ENCODE data around the gene MVP. TPM values are rescaled to one million over a fixed set of nuclear protein-coding genes. Genes with fewer than 3 reads are reported as not detected.
"Not testable (repeated sequence)": the region's sequence is repeated elsewhere in the genome, so short reads cannot be mapped to it uniquely, and the experiment has no call there.

MVP gene
- total RNA-seq (2022), result 164 and 215 TPM in 2 replicates
- percentile 75 among the genes with signal in this experiment for Bru-seq, nascent RNA
- percentile 90 among the genes with signal in this experiment for BruChase-seq, experiment 1, labeled RNA remaining after a 6-hour chase
- BruChase-seq, experiment 2, labeled RNA remaining after a 2-hour chase, result percentile 84 among the genes with signal in this experiment
- long read RNA-seq, transcript MVP-202 (15 exons, 2,925 nt), result minor isoform, 79 of 364 reads
- long read RNA-seq, transcript MVP-201 (15 exons, 2,870 nt), result major isoform, 176 of 364 reads
- long read RNA-seq, partial matches to known transcripts, result 76 of 364 reads
- long read RNA-seq, other reads (novel, unspliced or antisense), result 33 of 364 reads

DNA sequence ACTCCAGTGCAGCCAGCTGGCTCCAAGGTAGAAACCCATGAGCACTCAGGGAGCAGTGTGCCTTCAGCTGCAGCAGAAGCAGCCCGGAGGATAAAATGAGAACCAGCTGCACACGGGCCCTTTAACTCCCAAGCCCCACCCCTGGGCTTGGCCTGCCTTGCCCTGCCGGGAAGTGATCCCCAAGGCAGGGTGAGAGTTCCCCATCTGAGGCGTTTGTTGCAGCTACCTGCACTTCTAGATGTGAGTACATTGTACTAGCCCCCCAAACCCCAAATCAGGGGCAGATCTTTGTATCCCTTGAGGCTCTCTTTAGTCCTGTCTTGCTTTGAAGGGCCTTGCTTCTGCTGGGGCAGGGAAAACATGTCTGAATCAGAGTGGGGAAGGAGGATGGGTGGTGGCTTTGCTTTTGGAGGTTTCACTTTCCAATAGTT, at the start of gene MVP:
TSS of gene MVP (plus strand) at position 192 of the 431 bp plus-strand sequence. CDS start 10,088 bp downstream, outside the sequence.
- Mint-ChIP-seq H3K4me3 (ENCODE audit: low read depth, unreplicated experiment) (peak within 1 kb of the TSS; percentile 92), H3K36me3 (ENCODE audit: insufficient read depth, unreplicated experiment) (peaks cover 88% of the 10 kb centered on the region), H3K27me3 (ENCODE audit: unreplicated experiment) (peaks cover 2% of the 10 kb centered on the region), H3K4me1 (ENCODE audit: low read depth, unreplicated experiment) (peaks cover 38% of the 10 kb centered on the region), H3K9me3 (ENCODE audit: low read depth, unreplicated experiment) (no peaks in the 10 kb centered on the region), H3K27ac (ENCODE audit: unreplicated experiment) (peak within 1 kb of the TSS; percentile 95)
- DNase-seq, result peak; percentile 69
- intact Hi-C loops (cut with micrococcal nuclease; ENCODE audit: unreplicated experiment), result loop anchor here (2.0 to 10.0 kb wide), 5 partner anchors 29 to 202 kb away; partner anchors contain the start of genes ASPHD1, C16orf92 and CDIPT
- no TSS peak for BruUV-seq (replicated peaks)
- CTCF ChIA-PET, result interaction anchor here (1.4 to 3.8 kb wide), 4 partner anchors 16 to 212 kb away, joined by 3 to 19 read pairs (median 4); partner anchors contain the start of gene KIF22
- TF ChIP-seq, protein P1, sequence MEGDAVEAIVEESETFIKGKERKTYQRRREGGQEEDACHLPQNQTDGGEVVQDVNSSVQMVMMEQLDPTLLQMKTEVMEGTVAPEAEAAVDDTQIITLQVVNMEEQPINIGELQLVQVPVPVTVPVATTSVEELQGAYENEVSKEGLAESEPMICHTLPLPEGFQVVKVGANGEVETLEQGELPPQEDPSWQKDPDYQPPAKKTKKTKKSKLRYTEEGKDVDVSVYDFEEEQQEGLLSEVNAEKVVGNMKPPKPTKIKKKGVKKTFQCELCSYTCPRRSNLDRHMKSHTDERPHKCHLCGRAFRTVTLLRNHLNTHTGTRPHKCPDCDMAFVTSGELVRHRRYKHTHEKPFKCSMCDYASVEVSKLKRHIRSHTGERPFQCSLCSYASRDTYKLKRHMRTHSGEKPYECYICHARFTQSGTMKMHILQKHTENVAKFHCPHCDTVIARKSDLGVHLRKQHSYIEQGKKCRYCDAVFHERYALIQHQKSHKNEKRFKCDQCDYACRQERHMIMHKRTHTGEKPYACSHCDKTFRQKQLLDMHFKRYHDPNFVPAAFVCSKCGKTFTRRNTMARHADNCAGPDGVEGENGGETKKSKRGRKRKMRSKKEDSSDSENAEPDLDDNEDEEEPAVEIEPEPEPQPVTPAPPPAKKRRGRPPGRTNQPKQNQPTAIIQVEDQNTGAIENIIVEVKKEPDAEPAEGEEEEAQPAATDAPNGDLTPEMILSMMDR (IDR thresholded peaks at IDR 0.05; ENCODE audit: unreplicated experiment), result no peak

DNA sequence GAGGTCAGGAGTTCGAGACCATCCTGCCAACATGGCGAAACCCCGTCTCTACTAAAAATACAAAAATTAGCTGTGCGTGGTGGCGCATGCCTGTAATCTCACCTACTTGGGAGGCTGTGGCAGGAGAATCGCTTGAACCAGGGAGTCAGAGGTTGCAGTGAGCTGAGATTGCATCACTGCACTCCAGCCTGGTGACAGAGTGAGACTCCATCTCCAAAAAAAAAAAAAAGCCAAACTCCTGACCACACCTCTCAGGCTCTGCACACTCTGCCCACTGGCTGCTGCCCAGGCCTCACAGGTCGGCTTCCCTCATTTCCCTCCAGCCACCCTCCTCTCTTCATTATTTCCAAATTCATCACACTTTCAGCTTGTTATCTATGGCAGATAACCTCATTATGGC, 47.9 kb upstream of the MVP start:
- H3K9me3 Mint-ChIP-seq (ENCODE audit: low read depth, unreplicated experiment); BruUV-seq (replicated peaks); DNase-seq; H3K36me3 Mint-ChIP-seq (ENCODE audit: insufficient read depth, unreplicated experiment); intact Hi-C loops (cut with micrococcal nuclease; ENCODE audit: unreplicated experiment); H3K4me3 Mint-ChIP-seq (ENCODE audit: low read depth, unreplicated experiment); H3K27me3 Mint-ChIP-seq (ENCODE audit: unreplicated experiment); H3K27ac Mint-ChIP-seq (ENCODE audit: unreplicated experiment): not testable (repeated sequence)
- H3K4me1 Mint-ChIP-seq (ENCODE audit: low read depth, unreplicated experiment), result peaks cover 20% of the 10 kb centered on the region
- CTCF ChIA-PET, result interaction anchor here (0.6 to 0.7 kb wide), 2 partner anchors 115 to 558 kb away, joined by 3 to 6 read pairs; no protein-coding TSS in a partner anchor

DNA sequence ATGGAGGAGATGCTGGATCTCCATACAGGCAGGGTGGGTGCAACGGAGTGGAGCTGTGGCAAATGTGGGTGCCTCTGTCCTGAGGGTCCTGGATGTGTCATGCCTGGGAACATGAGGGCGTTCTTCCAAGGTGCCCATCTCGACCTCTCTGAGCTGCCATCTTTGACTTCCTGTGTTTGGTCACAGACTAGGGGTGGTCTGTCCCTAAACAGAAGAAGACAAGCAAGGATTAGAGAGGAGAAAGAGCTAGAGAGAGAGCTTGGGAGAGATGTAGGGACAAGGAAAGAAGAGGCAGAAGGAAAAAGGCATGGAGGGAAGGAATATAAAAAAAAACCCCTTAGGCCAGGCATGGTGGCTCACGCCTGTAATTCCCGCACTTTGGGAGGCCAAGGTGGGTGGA, 45.5 kb upstream of the MVP start:
- Mint-ChIP-seq H3K36me3 (ENCODE audit: insufficient read depth, unreplicated experiment) (no peaks in the 10 kb centered on the region), H3K4me3 (ENCODE audit: low read depth, unreplicated experiment) (no peak overlapping the region), H3K27ac (ENCODE audit: unreplicated experiment) (no peak overlapping the region), H3K4me1 (ENCODE audit: low read depth, unreplicated experiment) (peaks cover 30% of the 10 kb centered on the region), H3K9me3 (ENCODE audit: low read depth, unreplicated experiment) (no peaks in the 10 kb centered on the region), H3K27me3 (ENCODE audit: unreplicated experiment) (peaks cover 14% of the 10 kb centered on the region)
- no peak for DNase-seq
- TF ChIP-seq, protein P1 (IDR thresholded peaks at IDR 0.05; ENCODE audit: unreplicated experiment), result no peak
- CTCF ChIA-PET, result interaction anchor here (0.6 to 0.7 kb wide), 2 partner anchors 19 to 72 kb away, joined by 3 read pairs; no protein-coding TSS in a partner anchor
- no TSS peak for BruUV-seq (replicated peaks)
- intact Hi-C loops (cut with micrococcal nuclease; ENCODE audit: unreplicated experiment), result no loop called here

DNA sequence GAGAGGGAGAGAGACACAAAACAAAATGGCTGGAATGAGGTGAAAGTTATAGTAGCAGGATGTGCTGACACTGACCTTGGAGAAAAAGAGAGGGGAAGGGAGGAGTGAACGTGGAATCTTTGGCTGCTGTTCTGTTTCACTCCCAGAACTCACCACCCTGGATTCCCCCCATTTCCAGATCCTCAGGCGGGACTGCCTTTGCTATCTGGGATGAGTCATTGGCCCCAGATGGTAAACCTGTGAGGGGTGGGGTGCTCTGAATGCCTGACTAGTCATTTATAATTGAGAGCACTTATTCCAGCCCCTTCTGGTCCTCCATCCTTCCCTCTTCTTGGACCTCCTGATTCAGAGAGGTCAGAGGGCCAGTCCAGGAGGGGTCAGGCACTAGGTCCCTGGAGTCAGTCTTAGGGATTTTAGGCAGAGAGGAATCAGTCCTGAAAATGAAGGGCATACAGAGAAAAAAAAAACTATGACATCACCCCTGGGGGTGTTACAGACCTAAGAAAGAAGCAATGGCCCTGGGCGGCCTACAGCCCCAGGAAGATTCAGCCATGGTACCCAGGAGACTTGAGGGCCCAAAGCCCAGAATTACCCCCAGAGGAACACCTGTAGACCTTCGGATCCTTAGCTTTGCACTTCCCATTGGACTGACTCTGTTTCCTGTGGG, 44.4 kb upstream of the MVP start:
- DNase-seq, result peak; percentile 49
- CTCF ChIA-PET, result no interaction called here
- no TSS peak for BruUV-seq (replicated peaks)
- H3K27me3 Mint-ChIP-seq (ENCODE audit: unreplicated experiment), result peaks cover 14% of the 10 kb centered on the region
- intact Hi-C loops (cut with micrococcal nuclease; ENCODE audit: unreplicated experiment), result no loop called here
- TF ChIP-seq, protein P1 (IDR thresholded peaks at IDR 0.05; ENCODE audit: unreplicated experiment), result no peak
- no peak overlapping the region for H3K27ac Mint-ChIP-seq (ENCODE audit: unreplicated experiment)
- H3K36me3 Mint-ChIP-seq (ENCODE audit: insufficient read depth, unreplicated experiment), result no peaks in the 10 kb centered on the region
- H3K9me3 Mint-ChIP-seq (ENCODE audit: low read depth, unreplicated experiment), result no peaks in the 10 kb centered on the region
- H3K4me3 Mint-ChIP-seq (ENCODE audit: low read depth, unreplicated experiment), result no peak overlapping the region
- H3K4me1 Mint-ChIP-seq (ENCODE audit: low read depth, unreplicated experiment), result peaks cover 35% of the 10 kb centered on the region
